Ovary (tissue), 3 donors: ENCODE results near the gene MEI1.

ENCODE experiments used
- EP300 ChIP-seq: sonication (generic); formaldehyde crosslinking; IDR thresholded peaks from one replicate; pipeline ENCODE4 v1.6.1; 2017; ENCODE audit warnings: antibody characterized with exemption
- POLR2A ChIP-seq: fragments of 450-650 bp; IDR thresholded peaks from one replicate; pipeline ENCODE4 v1.6.1; 2017; ENCODE audit warnings: antibody characterized with exemption, mild to moderate bottlenecking, moderate library complexity
- TF ChIP-seq, protein P1 (sequence below), 3 donors: fragments of 450-650 bp in 2 of 3; fragments of 200-600 bp in 1 of 3; IDR thresholded peaks; one replicate each; pipeline versions ENCODE4 v1.5.1 to v1.8.0; 2016 to 2022; ENCODE audit warnings: antibody characterized with exemption in 3 of 3, mild to moderate bottlenecking in 1 of 3
- donor health status: DM: no; HTN: no; CAD: no.

DNA sequence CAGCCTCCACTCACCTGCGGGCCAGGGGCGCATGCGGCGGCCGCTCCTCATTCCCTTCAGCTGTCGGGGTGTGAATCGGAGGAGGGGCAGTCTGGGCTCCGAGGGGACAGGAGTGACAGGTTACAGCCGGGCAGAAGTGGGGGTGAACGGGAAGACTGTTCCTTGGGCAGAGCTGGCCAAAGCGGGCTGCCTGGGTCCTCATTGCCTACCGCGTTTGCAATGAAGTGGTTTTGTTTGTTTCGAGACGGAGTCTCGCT is 733 bp downstream of the MEI1 start:
- TF ChIP-seq, protein P1, sequence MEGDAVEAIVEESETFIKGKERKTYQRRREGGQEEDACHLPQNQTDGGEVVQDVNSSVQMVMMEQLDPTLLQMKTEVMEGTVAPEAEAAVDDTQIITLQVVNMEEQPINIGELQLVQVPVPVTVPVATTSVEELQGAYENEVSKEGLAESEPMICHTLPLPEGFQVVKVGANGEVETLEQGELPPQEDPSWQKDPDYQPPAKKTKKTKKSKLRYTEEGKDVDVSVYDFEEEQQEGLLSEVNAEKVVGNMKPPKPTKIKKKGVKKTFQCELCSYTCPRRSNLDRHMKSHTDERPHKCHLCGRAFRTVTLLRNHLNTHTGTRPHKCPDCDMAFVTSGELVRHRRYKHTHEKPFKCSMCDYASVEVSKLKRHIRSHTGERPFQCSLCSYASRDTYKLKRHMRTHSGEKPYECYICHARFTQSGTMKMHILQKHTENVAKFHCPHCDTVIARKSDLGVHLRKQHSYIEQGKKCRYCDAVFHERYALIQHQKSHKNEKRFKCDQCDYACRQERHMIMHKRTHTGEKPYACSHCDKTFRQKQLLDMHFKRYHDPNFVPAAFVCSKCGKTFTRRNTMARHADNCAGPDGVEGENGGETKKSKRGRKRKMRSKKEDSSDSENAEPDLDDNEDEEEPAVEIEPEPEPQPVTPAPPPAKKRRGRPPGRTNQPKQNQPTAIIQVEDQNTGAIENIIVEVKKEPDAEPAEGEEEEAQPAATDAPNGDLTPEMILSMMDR (IDR thresholded peaks at IDR 0.05), result no peak
- no peak for TF ChIP-seq EP300
- TF ChIP-seq POLR2A, result no peak
